Nephron (organoid): ENCODE measurements around the gene CUBN.

Experiments
- H3K27ac Mint-ChIP-seq, 3 experiments: 2 replicates each; pipeline ENCODE4 v1.8.0; 2020; ENCODE audit warnings: mixed read lengths in 3 of 3, mild to moderate bottlenecking in 2 of 3, moderate library complexity in 1 of 3
- H3K27me3 Mint-ChIP-seq: 2 replicates; pipeline ENCODE4 v1.8.0; 2021; ENCODE audit warnings: low read depth, mild to moderate bottlenecking, moderate library complexity, mixed read lengths
- H3K36me3 Mint-ChIP-seq: 2 replicates; pipeline ENCODE4 v1.8.0; 2020; ENCODE audit warnings: low read depth, mixed read lengths
- H3K4me1 Mint-ChIP-seq: 2 replicates; pipeline ENCODE4 v1.8.0; 2020; ENCODE audit warnings: mixed read lengths
- H3K4me3 Mint-ChIP-seq, 3 experiments: 2 replicates each; pipeline ENCODE4 v1.8.0; 2020; ENCODE audit warnings: mild to moderate bottlenecking in 3 of 3, mixed read lengths in 3 of 3, moderate library complexity in 2 of 3
- H3K9me3 Mint-ChIP-seq: 2 replicates; pipeline ENCODE4 v1.8.0; 2020; ENCODE audit warnings: mixed read lengths
- CTCF ChIP-seq, 3 experiments: fragments of 200-600 bp; sonication (generic); IDR thresholded peaks; one replicate each; pipeline ENCODE4 v1.5.0; 2021; ENCODE audit warnings: antibody characterized with exemption in 3 of 3; ENCODE audit not compliant: unreplicated experiment in 3 of 3

The CUBN gene

GRCh38 chr10:16929069-16929468 is 200.5 kb downstream of the CUBN start:
- Mint-ChIP-seq H3K36me3 (peaks cover 7% of the 10 kb centered on the region), H3K27me3 (peaks cover 4% of the 10 kb centered on the region), H3K4me3 (no peak overlapping the region), H3K9me3 (no peaks in the 10 kb centered on the region), H3K27ac (peak overlapping the region in 1 of 3 experiments; percentile 25), H3K4me1 (peaks cover 19% of the 10 kb centered on the region)
- TF ChIP-seq CTCF (IDR thresholded peaks at IDR 0.05; ENCODE audit: unreplicated experiment in 3 of 3) = no peak

GRCh38 chr10:16927546-16927945 is 202.1 kb downstream of the CUBN start:
- H3K27me3 Mint-ChIP-seq = peaks cover 4% of the 10 kb centered on the region
- no peak overlapping the region for H3K4me3 Mint-ChIP-seq
- no peak for TF ChIP-seq CTCF (IDR thresholded peaks at IDR 0.05; ENCODE audit: unreplicated experiment in 3 of 3)
- peaks cover 7% of the 10 kb centered on the region for H3K36me3 Mint-ChIP-seq
- peaks cover 5% of the 10 kb centered on the region for H3K4me1 Mint-ChIP-seq
- H3K27ac Mint-ChIP-seq = no peak overlapping the region
- H3K9me3 Mint-ChIP-seq = no peaks in the 10 kb centered on the region

DNA sequence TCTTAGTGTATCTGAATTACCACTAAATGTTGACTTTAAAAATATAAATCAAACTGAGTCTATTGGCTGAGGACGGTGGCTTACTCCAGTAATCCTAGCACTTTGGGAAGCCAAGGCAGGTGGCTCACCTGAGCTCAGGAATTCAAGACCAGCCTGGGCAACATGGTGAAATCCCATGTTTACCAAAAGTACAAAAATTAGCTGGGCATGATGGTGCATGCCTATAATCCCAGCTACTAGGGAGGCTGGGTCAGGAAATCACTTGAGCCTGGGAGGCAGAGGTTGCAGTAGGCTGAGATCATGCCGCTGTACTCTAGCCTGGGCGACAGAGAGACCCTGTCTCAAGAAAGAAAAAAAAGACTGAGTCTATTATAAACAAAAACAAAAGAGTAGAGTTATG is 205.9 kb downstream of the CUBN start:
- TF ChIP-seq CTCF (IDR thresholded peaks at IDR 0.05; ENCODE audit: unreplicated experiment in 3 of 3) = no peak
- H3K36me3 Mint-ChIP-seq = peaks cover 4% of the 10 kb centered on the region
- H3K27me3 Mint-ChIP-seq = no peaks in the 10 kb centered on the region
- no peak overlapping the region for H3K27ac Mint-ChIP-seq
- H3K4me3 Mint-ChIP-seq = no peak overlapping the region
- no peaks in the 10 kb centered on the region for H3K4me1 Mint-ChIP-seq
- no peaks in the 10 kb centered on the region for H3K9me3 Mint-ChIP-seq

DNA sequence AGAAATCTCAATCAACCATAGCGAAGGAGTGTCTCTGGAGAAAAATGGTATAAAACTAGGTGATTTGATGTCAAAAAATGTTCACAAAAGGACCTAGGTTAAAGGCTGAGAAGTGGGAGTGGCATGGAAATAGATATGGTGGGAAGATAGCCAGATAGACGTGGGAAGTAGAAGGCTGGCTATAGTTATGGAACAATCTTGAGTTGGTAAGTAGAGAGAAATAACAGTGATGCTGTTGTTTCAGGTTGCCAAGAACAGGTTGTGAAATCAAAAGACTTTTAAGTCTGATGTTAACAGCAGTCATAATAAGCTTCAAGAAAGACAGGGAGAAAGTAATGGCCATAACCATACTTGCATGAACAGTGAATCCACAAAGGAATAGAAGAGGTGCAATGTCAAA is 206.3 kb downstream of the CUBN start:
- TF ChIP-seq CTCF (IDR thresholded peaks at IDR 0.05; ENCODE audit: unreplicated experiment in 3 of 3) = no peak
- Mint-ChIP-seq H3K4me3 (no peak overlapping the region), H3K4me1 (no peaks in the 10 kb centered on the region), H3K27me3 (no peaks in the 10 kb centered on the region), H3K9me3 (no peaks in the 10 kb centered on the region), H3K36me3 (peaks cover 4% of the 10 kb centered on the region), H3K27ac (no peak overlapping the region)

- no peaks in the 10 kb centered on the region for H3K9me3 Mint-ChIP-seq
- no peaks in the 10 kb centered on the region for H3K27me3 Mint-ChIP-seq
- H3K4me1 Mint-ChIP-seq = no peaks in the 10 kb centered on the region
- TF ChIP-seq CTCF (IDR thresholded peaks at IDR 0.05; ENCODE audit: unreplicated experiment in 3 of 3) = peak in 1 of 3 experiments; percentile 12
- peaks cover 6% of the 10 kb centered on the region for H3K36me3 Mint-ChIP-seq
- peak overlapping the region in 1 of 3 experiments; percentile 21 for H3K4me3 Mint-ChIP-seq
- no peak overlapping the region for H3K27ac Mint-ChIP-seq
Measured at GRCh38 chr10:16919121-16919982, 210.3 kb downstream of the CUBN start.

DNA sequence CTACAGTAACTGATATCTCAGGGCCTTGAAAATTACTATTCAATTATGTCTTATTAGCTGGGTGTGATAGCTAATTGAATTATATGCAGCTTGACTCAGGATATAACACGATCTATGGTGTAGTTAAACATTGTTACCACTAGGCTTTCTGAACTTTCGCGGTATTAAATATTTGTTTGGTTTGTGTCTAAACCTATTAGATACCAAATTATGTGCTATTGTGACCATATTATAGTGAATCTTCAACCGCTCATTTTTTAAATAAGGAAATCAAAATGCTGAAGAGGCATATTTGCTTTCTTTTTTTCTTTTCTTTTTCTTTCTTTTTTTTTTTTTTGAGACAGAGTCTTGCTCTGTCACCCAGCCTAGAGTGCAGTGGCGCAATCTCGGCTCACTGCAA is 213.1 kb downstream of the CUBN start:
- H3K9me3 Mint-ChIP-seq = no peaks in the 10 kb centered on the region
- peaks cover 12% of the 10 kb centered on the region for H3K36me3 Mint-ChIP-seq
- TF ChIP-seq CTCF (IDR thresholded peaks at IDR 0.05; ENCODE audit: unreplicated experiment in 3 of 3) = peak in 1 of 3 experiments; percentile 10
- no peak overlapping the region for H3K27ac Mint-ChIP-seq
- no peak overlapping the region for H3K4me3 Mint-ChIP-seq
- peaks cover 14% of the 10 kb centered on the region for H3K4me1 Mint-ChIP-seq
- H3K27me3 Mint-ChIP-seq = peaks cover 4% of the 10 kb centered on the region
